M059J (cell line): Measurements from ENCODE around the gene CLIC3. TPM values are rescaled to one million over a fixed set of nuclear protein-coding genes. Genes with fewer than 3 reads are reported as not detected.
A peak's percentile ranks its signal among the peaks of the same experiment; 100 is the strongest.

Experiments
- DNase-seq: peaks from one replicate; pipeline ENCODE4 v3.0.0-alpha.2; 2012; ENCODE audit warnings: low read depth
- total RNA-seq: library from RNA; depleted of rRNA; stranded (reverse); fragments of >200 nt; shearing (Covaris generic); gene quantifications from 2 replicates; pipeline ENCODE4 v1.2.3, GENCODE V29; 2014

Gene CLIC3
- total RNA-seq, 1 experiment from 2014 or later, result 18.9 TPM

- DNase-seq, result no peak
These were observed 15.5 kb downstream of the CLIC3 start for GRCh38 chr9:136980669-136981478.

GRCh38 chr9:136979769-136980587, 16.4 kb downstream of the CLIC3 start:
- DNase-seq, result no peak

GRCh38 chr9:136978865-136979544, 17.4 kb downstream of the CLIC3 start:
- DNase-seq, result no peak

GRCh38 chr9:136978073-136978864, 18.1 kb downstream of the CLIC3 start:
- DNase-seq, result peak; percentile 26

GRCh38 chr9:136977649-136978072, 18.7 kb downstream of the CLIC3 start:
- no peak for DNase-seq

- no peak for DNase-seq
These were observed 19.1 kb downstream of the CLIC3 start, which contains the start of gene PTGDS for GRCh38 chr9:136977223-136977622. Gene PTGDS, plus strand, starts transcription at chr9:136977504. Its CDS starts 75 bp downstream, at chr9:136977579.

GRCh38 chr9:136975644-136976043, 20.7 kb downstream of the CLIC3 start:
- peak; percentile 66 for DNase-seq

- DNase-seq, result peak; percentile 29
These were observed 21.4 kb downstream of the CLIC3 start for GRCh38 chr9:136974817-136975535.

- no peak for DNase-seq
These were observed 22.4 kb downstream of the CLIC3 start for GRCh38 chr9:136973618-136974617.

GRCh38 chr9:136972743-136973142, 23.6 kb downstream of the CLIC3 start:
- no peak for DNase-seq

- no peak for DNase-seq
These were observed 24.0 kb downstream of the CLIC3 start for GRCh38 chr9:136972335-136972734.

GRCh38 chr9:136971746-136972145, 24.6 kb downstream of the CLIC3 start:
- DNase-seq, result no peak

- no peak for DNase-seq
These were observed 26.0 kb downstream of the CLIC3 start for GRCh38 chr9:136970361-136970760.

- DNase-seq, result no peak
These were observed 26.6 kb downstream of the CLIC3 start for GRCh38 chr9:136969774-136970173.

GRCh38 chr9:136969150-136969549, 27.2 kb downstream of the CLIC3 start:
- DNase-seq, result no peak

- DNase-seq, result no peak
These were observed 27.8 kb downstream of the CLIC3 start for GRCh38 chr9:136968333-136969127.

GRCh38 chr9:136965771-136966484, 30.4 kb downstream of the CLIC3 start:
- DNase-seq, result peak; percentile 31
